Endothelial cell of umbilical vein (primary cell): ENCODE measurements around the gene CTU2. TPM values are rescaled to one million over a fixed set of nuclear protein-coding genes. Genes with fewer than 3 reads are reported as not detected.

Experiments used
- BruUV-seq: library from RNA; stranded (reverse); fragments of 400-500 nt; replicated peaks from 2 replicates; lab custom pipeline; 2021; lab: Mats Ljungman, UMichigan
- CTCF ChIA-PET: fragments of 300-600, 350-600 bp; sonication (Branson Sonifier 250); formaldehyde crosslinking; loops from one replicate; lab custom pipeline; 2021; ENCODE audit warnings: antibody characterized with exemption, inconsistent platforms; lab: Charles Lee
- POLR2A ChIA-PET: fragments of 300-600, 350-600 bp; sonication (Branson Sonifier 250); formaldehyde crosslinking; loops from one replicate; lab custom pipeline; 2021; ENCODE audit warnings: antibody characterized with exemption, inconsistent platforms; lab: Charles Lee
- DNase-seq: peaks from one replicate; pipeline ENCODE4 v3.0.0-alpha.2; 2011; ENCODE audit warnings: low read depth, low spot score
- FAIRE-seq: peaks from 2 replicates; lab custom pipeline; 2011; peaks lifted over from hg19 to GRCh38; lab: Jason Lieb, UNC
- H2AFZ ChIP-seq: 2 replicates; pipeline ENCODE4 v1.6.0; 2012; ENCODE audit warnings: low read depth, low read length, control low read depth, inconsistent platforms
- H3K27ac ChIP-seq: 2 replicates; pipeline ENCODE4 v1.5.1; 2011; ENCODE audit warnings: low read depth, mild to moderate bottlenecking, control low read depth, low read length, moderate library complexity; ENCODE audit not compliant: insufficient read depth
- H3K27me3 ChIP-seq, 2 experiments: 2 replicates each; pipeline versions ENCODE4 v1.6.0 to v1.6.1; 2011; ENCODE audit warnings: low read length in 2 of 2, mixed read lengths in 1 of 2; ENCODE audit not compliant: control insufficient read depth in 2 of 2, insufficient read depth in 2 of 2
- H3K36me3 ChIP-seq, 2 experiments: 2 replicates in 1 of 2; 3 replicates in 1 of 2; pipeline ENCODE4 v1.5.1; 2011; ENCODE audit warnings: low read length in 2 of 2, mild to moderate bottlenecking in 1 of 2, moderate library complexity in 1 of 2; ENCODE audit not compliant: control insufficient read depth in 2 of 2, insufficient read depth in 2 of 2; ENCODE audit errors: extremely low read depth in 1 of 2
- H3K4me1 ChIP-seq: 3 replicates; pipeline ENCODE4 v1.5.1; 2011; ENCODE audit warnings: mild to moderate bottlenecking, low read length; ENCODE audit not compliant: control insufficient read depth, insufficient read depth; ENCODE audit errors: extremely low read depth
- H3K4me2 ChIP-seq: 2 replicates; pipeline ENCODE4 v1.6.1; 2011; ENCODE audit warnings: low read length, control low read depth, mixed read lengths; ENCODE audit not compliant: insufficient read depth
- H3K4me3 ChIP-seq, 3 experiments: fragments of 200-600 bp in 1 of 3; sonication (generic), shearing (Covaris generic) in 1 of 3; replicated peaks in 1 of 3; 2 replicates each; pipeline ENCODE4 v1.5.1; 2011 to 2016; ENCODE audit warnings: control low read depth in 3 of 3, low read length in 3 of 3, mild to moderate bottlenecking in 2 of 3, inconsistent platforms in 1 of 3, low read depth in 1 of 3, moderate library complexity in 1 of 3; ENCODE audit not compliant: insufficient read depth in 1 of 3
- H3K79me2 ChIP-seq: 2 replicates; pipeline ENCODE4 v1.6.0; 2012; ENCODE audit warnings: low read length, inconsistent platforms; ENCODE audit not compliant: control insufficient read depth, insufficient read depth
- H3K9ac ChIP-seq: replicated peaks from 2 replicates; pipeline ENCODE3; 2011; ENCODE audit warnings: low read length, control low read depth; ENCODE audit not compliant: insufficient read depth; ENCODE audit errors: extremely low read depth
- H3K9me1 ChIP-seq: replicated peaks from 3 replicates; pipeline ENCODE4 v1.6.0; 2011; ENCODE audit warnings: mild to moderate bottlenecking, low read length; ENCODE audit not compliant: control insufficient read depth, insufficient read depth; ENCODE audit errors: extremely low read depth
- H3K9me3 ChIP-seq: replicated peaks from 2 replicates; pipeline ENCODE4 v1.5.1; 2012; ENCODE audit warnings: low read length, inconsistent platforms; ENCODE audit not compliant: control insufficient read depth, insufficient read depth
- H4K20me1 ChIP-seq: replicated peaks from 2 replicates; pipeline ENCODE3; 2011; ENCODE audit warnings: mild to moderate bottlenecking, low read length; ENCODE audit not compliant: control insufficient read depth, insufficient read depth; ENCODE audit errors: extremely low read depth
- EZH2 ChIP-seq: IDR thresholded peaks from 2 replicates; pipeline ENCODE4 v1.6.1; 2012; ENCODE audit warnings: borderline replicate concordance, low read depth, mild to moderate bottlenecking, moderate library complexity, low read length, inconsistent platforms; ENCODE audit not compliant: severe bottlenecking
- FOS ChIP-seq: IDR thresholded peaks from 2 replicates; pipeline ENCODE4 v1.6.1; 2011; ENCODE audit warnings: mild to moderate bottlenecking, low read length, moderate library complexity, borderline replicate concordance; ENCODE audit not compliant: insufficient read depth
- GATA2 ChIP-seq: IDR thresholded peaks from 2 replicates; pipeline ENCODE4 v1.7.0; 2011; ENCODE audit warnings: low read depth, mild to moderate bottlenecking, moderate library complexity, mixed read lengths, low read length; ENCODE audit not compliant: insufficient read length, insufficient read depth
- JUN ChIP-seq: IDR thresholded peaks from 2 replicates; pipeline ENCODE4 v1.6.1; 2011; ENCODE audit warnings: borderline replicate concordance, low read depth; ENCODE audit not compliant: insufficient read length, insufficient read depth
- POLR2A ChIP-seq: IDR thresholded peaks from 2 replicates; pipeline ENCODE4 v1.6.1; 2012; ENCODE audit warnings: low read depth, mild to moderate bottlenecking, control low read depth, low read length
- POLR2AphosphoS5 ChIP-seq: IDR thresholded peaks from 2 replicates; pipeline ENCODE4 v1.6.1; 2012; ENCODE audit warnings: low read depth, mild to moderate bottlenecking, control low read depth, low read length, moderate library complexity; ENCODE audit not compliant: insufficient read depth
- dilution Hi-C: fragments of 300-500 bp; cut with MboI; formaldehyde crosslinking; loops from one replicate; pipeline ENCODE4 v1.15.0; 2019; ENCODE audit warnings: low sequenced_read_pairs; ENCODE audit not compliant: extremely low pct_ligation_motif_present
- intact Hi-C: fragments of 100-400 bp; cut with micrococcal nuclease; formaldehyde crosslinking; loops from one replicate; pipeline ENCODE4 v1.10.0; 2022
- polyA plus RNA-seq, 4 experiments: library from polyadenylated mRNA; depleted of rRNA in 3 of 4; stranded (reverse) in 3 of 4; unstranded in 1 of 4; fragments of >200 nt; gene quantifications; 2 replicates each; pipeline versions ENCODE4 v1.2.1 to v1.2.3, GENCODE V29; 2011 to 2012; ENCODE audit warnings: missing spikeins in 1 of 4
- total RNA-seq: library from RNA; stranded (reverse); gene quantifications from 2 replicates; pipeline ENCODE4 v1.2.3, GENCODE V29; 2021
- TF ChIP-seq, protein P1 (sequence below), 2 donors: IDR thresholded peaks; 1 replicate in 1 of 2; 2 replicates in 1 of 2; pipeline ENCODE4 v1.5.1; 2011; ENCODE audit warnings: low read length in 2 of 2, mild to moderate bottlenecking in 2 of 2, moderate library complexity in 2 of 2, control low read depth in 1 of 2, inconsistent platforms in 1 of 2, low read depth in 1 of 2; ENCODE audit not compliant: insufficient read depth in 1 of 2; ENCODE audit errors: extremely low read depth in 1 of 2
- TF ChIP-seq, protein P2 (sequence below): IDR thresholded peaks from 2 replicates; pipeline ENCODE4 v1.6.1; 2011; ENCODE audit not compliant: insufficient read depth, insufficient read length

Gene CTU2
- total and polyA plus RNA-seq, 2 donors (not counting 3 experiments of a cell fraction or from before 2014, with no cell fraction given) = 26.1 to 33.7 TPM

DNA sequence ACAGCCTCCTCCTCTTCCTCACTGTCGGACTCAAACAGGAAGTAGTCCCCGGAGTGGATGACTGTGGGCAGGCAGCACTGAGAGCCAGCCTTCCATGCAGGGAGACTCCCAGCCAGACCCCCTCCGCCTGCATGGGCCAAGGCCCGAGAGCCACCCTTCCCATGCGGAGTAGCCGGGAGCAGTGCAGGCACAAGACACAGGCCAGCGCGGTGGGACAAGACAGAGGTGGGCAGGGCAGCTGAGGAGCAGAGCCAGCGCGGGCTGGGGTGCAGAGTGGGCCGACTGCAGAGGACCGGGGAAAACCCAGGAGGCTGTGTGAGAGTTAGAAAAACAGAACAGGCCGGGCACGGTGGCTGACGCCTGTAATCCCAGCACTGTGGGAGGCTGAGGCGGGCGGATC is 17.6 kb downstream of the CTU2 start:
- no peak for DNase-seq
- CTCF ChIA-PET = interaction anchor here (4.1 kb wide), 1 partner anchor 13 kb away, joined by 19 read pairs; no protein-coding TSS in a partner anchor
- no peaks in the 10 kb centered on the region for H3K27me3 ChIP-seq

DNA sequence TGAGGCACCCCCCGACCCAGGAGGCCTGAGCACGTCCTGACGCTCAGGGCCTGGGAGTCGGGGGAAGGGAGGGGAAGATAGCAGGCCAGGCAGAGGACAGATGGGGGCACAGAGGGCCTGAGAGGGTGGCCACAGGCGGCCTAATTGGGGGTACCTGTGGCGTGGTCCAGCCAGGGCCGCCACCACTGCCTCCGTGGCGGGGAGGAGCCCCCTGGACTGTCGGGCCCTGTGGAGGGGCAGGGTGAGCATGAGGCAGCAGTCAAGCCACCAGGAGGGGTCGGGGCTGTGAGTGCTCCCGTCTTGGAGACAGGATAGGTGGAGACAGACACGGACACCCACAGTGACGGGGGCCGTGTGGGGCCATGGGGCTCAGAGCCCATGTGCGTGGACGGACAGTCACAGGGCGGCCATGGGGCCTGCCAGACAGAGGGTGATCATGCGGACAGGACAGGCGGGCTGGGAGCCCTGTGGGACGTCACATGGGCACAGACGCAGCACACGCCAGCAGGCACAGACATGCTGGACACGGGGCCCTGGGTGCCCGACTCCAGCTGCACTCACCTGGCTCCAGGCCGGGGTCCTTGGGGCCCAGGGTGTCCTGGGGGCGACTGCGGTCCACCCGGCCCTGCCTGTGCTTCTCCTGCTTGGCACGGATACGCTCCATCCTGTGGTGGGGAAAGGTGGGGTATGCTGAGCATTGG is 18.7 kb downstream of the CTU2 start:
- FAIRE-seq (no peak), DNase-seq (no peak)
- Histone ChIP-seq H3K4me2 (no peak overlapping the region), H3K9ac (no peak overlapping the region), H3K27me3 (no peaks in the 10 kb centered on the region), H3K4me1 (no peaks in the 10 kb centered on the region), H4K20me1 (no peaks in the 10 kb centered on the region), H3K79me2 (peaks cover 2% of the 10 kb centered on the region), H3K27ac (no peak overlapping the region), H3K9me3 (no peaks in the 10 kb centered on the region), H2AFZ (no peak overlapping the region), H3K36me3 (peaks cover 15 to 73% of the 10 kb centered on the region in 2 experiments), H3K9me1 (no peaks in the 10 kb centered on the region), H3K4me3 (no peak overlapping the region)
- BruUV-seq = no TSS peak
- dilution Hi-C loops (no loop called here), intact Hi-C loops (no loop called here)
- POLR2A ChIA-PET = no interaction called here
- CTCF ChIA-PET = no interaction called here
- no peak for TF ChIP-seq POLR2AphosphoS5
- TF ChIP-seq, protein P1, sequence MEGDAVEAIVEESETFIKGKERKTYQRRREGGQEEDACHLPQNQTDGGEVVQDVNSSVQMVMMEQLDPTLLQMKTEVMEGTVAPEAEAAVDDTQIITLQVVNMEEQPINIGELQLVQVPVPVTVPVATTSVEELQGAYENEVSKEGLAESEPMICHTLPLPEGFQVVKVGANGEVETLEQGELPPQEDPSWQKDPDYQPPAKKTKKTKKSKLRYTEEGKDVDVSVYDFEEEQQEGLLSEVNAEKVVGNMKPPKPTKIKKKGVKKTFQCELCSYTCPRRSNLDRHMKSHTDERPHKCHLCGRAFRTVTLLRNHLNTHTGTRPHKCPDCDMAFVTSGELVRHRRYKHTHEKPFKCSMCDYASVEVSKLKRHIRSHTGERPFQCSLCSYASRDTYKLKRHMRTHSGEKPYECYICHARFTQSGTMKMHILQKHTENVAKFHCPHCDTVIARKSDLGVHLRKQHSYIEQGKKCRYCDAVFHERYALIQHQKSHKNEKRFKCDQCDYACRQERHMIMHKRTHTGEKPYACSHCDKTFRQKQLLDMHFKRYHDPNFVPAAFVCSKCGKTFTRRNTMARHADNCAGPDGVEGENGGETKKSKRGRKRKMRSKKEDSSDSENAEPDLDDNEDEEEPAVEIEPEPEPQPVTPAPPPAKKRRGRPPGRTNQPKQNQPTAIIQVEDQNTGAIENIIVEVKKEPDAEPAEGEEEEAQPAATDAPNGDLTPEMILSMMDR (IDR thresholded peaks at IDR 0.05; ENCODE audit: extremely low read depth in 1 of 2, insufficient read depth in 1 of 2, low read depth in 1 of 2, low read length in 2 of 2) = no peak
- TF ChIP-seq, protein P2, sequence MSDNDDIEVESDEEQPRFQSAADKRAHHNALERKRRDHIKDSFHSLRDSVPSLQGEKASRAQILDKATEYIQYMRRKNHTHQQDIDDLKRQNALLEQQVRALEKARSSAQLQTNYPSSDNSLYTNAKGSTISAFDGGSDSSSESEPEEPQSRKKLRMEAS = no peak
- no peak for TF ChIP-seq EZH2
- TF ChIP-seq FOS = no peak
- TF ChIP-seq GATA2 = no peak

More for the DNA sequence above, 17.6 kb downstream of the CTU2 start:
- POLR2A ChIA-PET = no interaction called here
- H3K4me3 ChIP-seq = no peak overlapping the region
- no peaks in the 10 kb centered on the region for H3K79me2 ChIP-seq
- no peak overlapping the region for H3K27ac ChIP-seq
- H3K9ac ChIP-seq = no peak overlapping the region
- no peaks in the 10 kb centered on the region for H3K9me1 ChIP-seq
- H3K9me3 ChIP-seq = no peaks in the 10 kb centered on the region
- dilution Hi-C loops (no loop called here), intact Hi-C loops (no loop called here)
- FAIRE-seq = no peak
- no peaks in the 10 kb centered on the region for H4K20me1 ChIP-seq
- H2AFZ ChIP-seq = no peak overlapping the region
- BruUV-seq = no TSS peak
- TF ChIP-seq, protein P2 = no peak
- TF ChIP-seq JUN (no peak), POLR2AphosphoS5 (no peak), POLR2A (no peak)
- H3K4me1 ChIP-seq = no peaks in the 10 kb centered on the region
- peaks cover 18 to 79% of the 10 kb centered on the region in 2 experiments for H3K36me3 ChIP-seq
- H3K4me2 ChIP-seq = no peak overlapping the region
